SK-N-SH (cell line): ENCODE measurements around the gene RBMS3. TPM values are rescaled to one million over a fixed set of nuclear protein-coding genes. Genes with fewer than 3 reads are reported as not detected.

Experiments
- CTCF ChIA-PET: fragments of 300-600, 350-600 bp; formaldehyde crosslinking; extraction: SDS; loops from one replicate; lab custom pipeline; 2021; lab: Yijun Ruan, JAX
- POLR2A ChIA-PET: fragments of 350-600 bp; sonication (Branson Sonifier 250); formaldehyde crosslinking; extraction: SDS; loops from one replicate; lab custom pipeline; 2020; ENCODE audit warnings: antibody characterized with exemption, inconsistent platforms; lab: Yijun Ruan, JAX
- DNase-seq: peaks from one replicate; pipeline ENCODE4 v3.0.0; 2012
- H2AFZ ChIP-seq: fragments of 200-600 bp; sonication (generic); 2 replicates; pipeline ENCODE4 v1.8.1; 2016; ENCODE audit warnings: antibody characterized with exemption, mild to moderate bottlenecking, low read depth
- H3F3A ChIP-seq: fragments of 200-600 bp; sonication (generic); replicated peaks from 2 replicates; pipeline ENCODE3; 2016; ENCODE audit warnings: antibody characterized with exemption, mild to moderate bottlenecking; ENCODE audit not compliant: insufficient read depth
- H3K27ac ChIP-seq, 2 experiments: fragments of 200-500 bp in 1 of 2; fragments of 200-600 bp in 1 of 2; sonication (Bioruptor generic) in 1 of 2; sonication (generic), shearing (Covaris generic) in 1 of 2; 2 replicates each; pipeline versions ENCODE4 v1.5.1 to v1.6.1; 2014 to 2016; ENCODE audit warnings: low read depth in 2 of 2, inconsistent platforms in 1 of 2, low read length in 1 of 2, mild to moderate bottlenecking in 1 of 2, mixed read lengths in 1 of 2
- H3K27me3 ChIP-seq: fragments of 200-600 bp; sonication (generic), shearing (Covaris generic); 2 replicates; pipeline ENCODE4 v1.6.1; 2016; ENCODE audit warnings: mixed run types; ENCODE audit not compliant: insufficient read depth
- H3K36me3 ChIP-seq, 2 experiments: fragments of 200-500 bp in 1 of 2; fragments of 200-600 bp in 1 of 2; sonication (Bioruptor generic) in 1 of 2; sonication (generic) in 1 of 2; replicated peaks in 1 of 2; 2 replicates each; pipeline versions ENCODE3 to v1.5.1; 2014 to 2016; ENCODE audit warnings: low read length in 1 of 2, mild to moderate bottlenecking in 1 of 2; ENCODE audit not compliant: insufficient read depth in 2 of 2, control insufficient read depth in 1 of 2
- H3K4me1 ChIP-seq, 2 experiments: fragments of 200-500 bp in 1 of 2; fragments of 200-600 bp in 1 of 2; sonication (Bioruptor generic) in 1 of 2; sonication (generic), shearing (Covaris generic) in 1 of 2; 2 replicates each; pipeline versions ENCODE4 v1.5.1 to v1.6.1; 2014 to 2016; ENCODE audit warnings: low read depth in 1 of 2, low read length in 1 of 2, mixed run types in 1 of 2; ENCODE audit not compliant: insufficient read depth in 2 of 2, control insufficient read depth in 1 of 2
- H3K4me2 ChIP-seq: fragments of 200-600 bp; sonication (generic), shearing (Covaris generic); 2 replicates; pipeline ENCODE4 v1.6.1; 2017; ENCODE audit warnings: mixed run types
- H3K4me3 ChIP-seq, 2 experiments: fragments of 200-500 bp in 1 of 2; fragments of 200-600 bp in 1 of 2; sonication (Bioruptor generic) in 1 of 2; sonication (generic), shearing (Covaris generic) in 1 of 2; 2 replicates each; pipeline versions ENCODE4 v1.5.1 to v1.8.1; 2014 to 2016; ENCODE audit warnings: low read depth in 2 of 2, inconsistent platforms in 1 of 2, low read length in 1 of 2, mild to moderate bottlenecking in 1 of 2, mixed read lengths in 1 of 2, moderate library complexity in 1 of 2
- H3K79me2 ChIP-seq: fragments of 200-600 bp; sonication (generic); 2 replicates; pipeline ENCODE4 v1.8.1; 2017; ENCODE audit warnings: mild to moderate bottlenecking; ENCODE audit not compliant: insufficient read depth
- H3K9ac ChIP-seq: fragments of 200-600 bp; sonication (generic); 2 replicates; pipeline ENCODE4 v1.6.1; 2017; ENCODE audit warnings: mixed run types
- H3K9me2 ChIP-seq: fragments of 200-600 bp; sonication (generic); 2 replicates; pipeline ENCODE4 v1.6.1; 2017; ENCODE audit warnings: mixed run types
- H3K9me3 ChIP-seq: fragments of 200-600 bp; sonication (generic); 2 replicates; pipeline ENCODE4 v1.6.1; 2017; ENCODE audit warnings: mixed run types, mild to moderate bottlenecking, moderate library complexity
- H4K20me1 ChIP-seq: fragments of 200-600 bp; sonication (generic); 2 replicates; pipeline ENCODE4 v1.6.1; 2017; ENCODE audit warnings: mild to moderate bottlenecking, mixed run types; ENCODE audit not compliant: insufficient read depth
- CHD2 ChIP-seq: fragments of 150-350 bp; IDR thresholded peaks from 2 replicates; pipeline ENCODE4 v1.6.1; 2018; ENCODE audit warnings: low read length; ENCODE audit not compliant: partially characterized antibody
- ELF1 ChIP-seq: IDR thresholded peaks from 2 replicates; pipeline ENCODE4 v1.4.0; 2012
- EZH2phosphoT487 ChIP-seq: fragments of 200-600 bp; sonication (generic); IDR thresholded peaks from 2 replicates; pipeline ENCODE4 v1.6.1; 2017; ENCODE audit warnings: low read depth, mixed run types, mild to moderate bottlenecking, antibody characterized with exemption, moderate library complexity, borderline replicate concordance
- FOSL2 ChIP-seq: IDR thresholded peaks from 2 replicates; pipeline ENCODE4 v1.4.0; 2012; ENCODE audit warnings: low read depth, mild to moderate bottlenecking, moderate library complexity, borderline replicate concordance
- FOXJ3 ChIP-seq: sonication (generic); formaldehyde crosslinking; IDR thresholded peaks from 2 replicates; pipeline ENCODE4 v1.5.1; 2020; ENCODE audit warnings: mild to moderate bottlenecking, missing genetic modification reagents
- JUND ChIP-seq: IDR thresholded peaks from 2 replicates; pipeline ENCODE4 v1.4.0; 2012
- MAX ChIP-seq: IDR thresholded peaks from 2 replicates; pipeline ENCODE4 v1.4.0; 2012; ENCODE audit warnings: low read depth
- MXI1 ChIP-seq: IDR thresholded peaks from 2 replicates; pipeline ENCODE4 v1.6.1; 2012; ENCODE audit warnings: mild to moderate bottlenecking, low read depth, low read length, improper control_type of control experiment
- NRF1 ChIP-seq: IDR thresholded peaks from 2 replicates; pipeline ENCODE4 v1.6.1; 2012; ENCODE audit warnings: low read depth, mild to moderate bottlenecking, low read length
- POLR2AphosphoS5 ChIP-seq: IDR thresholded peaks from 2 replicates; pipeline ENCODE4 v1.6.1; 2012; ENCODE audit warnings: low read depth, low read length
- RAD21 ChIP-seq: IDR thresholded peaks from 2 replicates; pipeline ENCODE4 v1.6.1; 2012; ENCODE audit warnings: mild to moderate bottlenecking, low read length
- RCOR1 ChIP-seq: fragments of 150-350 bp; IDR thresholded peaks from 2 replicates; pipeline ENCODE4 v1.6.1; 2017; ENCODE audit warnings: antibody characterized with exemption, low read length
- REST ChIP-seq: IDR thresholded peaks from 2 replicates; pipeline ENCODE4 v1.6.1; 2012; ENCODE audit warnings: mild to moderate bottlenecking, low read depth, low read length, moderate library complexity
- RFX5 ChIP-seq: IDR thresholded peaks from 2 replicates; pipeline ENCODE4 v1.6.1; 2012; ENCODE audit warnings: mild to moderate bottlenecking, improper control_type of control experiment, low read length
- SIN3A ChIP-seq: IDR thresholded peaks from 2 replicates; pipeline ENCODE4 v1.6.1; 2012; ENCODE audit warnings: low read depth, mild to moderate bottlenecking, low read length, moderate library complexity, borderline replicate concordance
- TAF1 ChIP-seq: IDR thresholded peaks from 2 replicates; pipeline ENCODE4 v1.6.1; 2012; ENCODE audit warnings: low read depth, mild to moderate bottlenecking, low read length, moderate library complexity, borderline replicate concordance
- TEAD4 ChIP-seq: IDR thresholded peaks from 2 replicates; pipeline ENCODE4 v1.4.0; 2012; ENCODE audit warnings: mild to moderate bottlenecking, borderline replicate concordance; ENCODE audit not compliant: insufficient read depth
- USF1 ChIP-seq: IDR thresholded peaks from 2 replicates; pipeline ENCODE4 v1.4.0; 2012; ENCODE audit warnings: low read depth, borderline replicate concordance
- USF2 ChIP-seq: fragments of 150-350 bp; IDR thresholded peaks from 2 replicates; pipeline ENCODE4 v1.6.1; 2017; ENCODE audit warnings: antibody characterized with exemption, low read length, low read depth, borderline replicate concordance
- YY1 ChIP-seq: IDR thresholded peaks from 2 replicates; pipeline ENCODE4 v1.4.0; 2012; ENCODE audit warnings: low read depth, mild to moderate bottlenecking
- whole genome bisulfite sequencing: methylation state at CpG from one replicate; pipeline ENCODE4 v1.1.6; 2017; ENCODE audit warnings: low lambda C conversion rate; 5-methylcytosine and 5-hydroxymethylcytosine counted together
- polyA plus RNA-seq, 3 experiments: library from polyadenylated mRNA; depleted of rRNA; stranded (reverse); fragments of >200 nt; gene quantifications; 2 replicates each; pipeline ENCODE4 v1.2.3, GENCODE V29; 2012

RBMS3 gene
- polyA plus RNA-seq, 1 of the 3 experiments (the other 2 are of a cell fraction), result 8.2 TPM

- peaks cover 9 to 24% of the 10 kb centered on the region in 2 experiments; a peak in 3 of 4 replicates for H3K4me1 ChIP-seq
- POLR2A ChIA-PET, result interaction anchor here (0.6 to 2.6 kb wide), 4 partner anchors 48 to 360 kb away, joined by 3 to 13 read pairs (median 8); no protein-coding TSS in a partner anchor
- H3K27me3 ChIP-seq, result no peaks in the 10 kb centered on the region
- DNase-seq, result no peak
- 1% methylated on average over 13 of the region's 13 CpGs for WGBS
- peaks cover 28% of the 10 kb centered on the region for H3F3A ChIP-seq
- no peak overlapping the region for H2AFZ ChIP-seq
- H3K27ac ChIP-seq, result peak overlapping the region; percentile 95 to 96
- H3K9ac ChIP-seq, result peak overlapping the region; percentile 95
- no peaks in the 10 kb centered on the region for H3K36me3 ChIP-seq
- H3K4me3 ChIP-seq, result peak overlapping the region; percentile 72 to 83
- no peak for TF ChIP-seq RFX5
- no peak for TF ChIP-seq USF1
- TF ChIP-seq RCOR1, result no peak
- TF ChIP-seq POLR2AphosphoS5, result peak; percentile 43
- TF ChIP-seq CHD2, result no peak
- no peak for TF ChIP-seq FOXJ3 (CRISPR knock-in tag)
- TF ChIP-seq ELF1, result no peak
- no peak for TF ChIP-seq TEAD4
- no peak for TF ChIP-seq SIN3A
- TF ChIP-seq MXI1, result peak; percentile 79
- 0 out of 2 replicates have a peak, but pooled peaks have one; percentile 9 for TF ChIP-seq RAD21
- no peak for TF ChIP-seq FOSL2
- TF ChIP-seq JUND, result no peak; the same call in 1 of the 2 replicates
- TF ChIP-seq REST, result no peak
- no peak for TF ChIP-seq NRF1
- TF ChIP-seq MAX, result peak; percentile 38; the same call in 1 of the 2 replicates
- no peak for TF ChIP-seq EZH2phosphoT487
- TF ChIP-seq YY1, result no peak
- no peak for TF ChIP-seq USF2
- TF ChIP-seq TAF1, result peak; percentile 27; the same call in 1 of the 2 replicates
- TF ChIP-seq, all 33 proteins: peak for 5
- CTCF ChIA-PET, result interaction anchor here (0.7 to 1.2 kb wide), 3 partner anchors 15 to 236 kb away, joined by 3 to 4 read pairs (median 4); no protein-coding TSS in a partner anchor
- Histone ChIP-seq H3K9me3 (no peaks in the 10 kb centered on the region), H3K79me2 (peaks cover 76% of the 10 kb centered on the region), H4K20me1 (no peaks in the 10 kb centered on the region), H3K9me2 (no peaks in the 10 kb centered on the region), H3K4me2 (peak overlapping the region; percentile 88)
These were observed 1.8 kb downstream of the RBMS3 start for GRCh38 chr3:29282427-29283230.
